ENCODE measurements around the gene KRTAP4-6.
"Not testable (repeated sequence)": the region's sequence is repeated elsewhere in the genome, so short reads cannot be mapped to it uniquely, and the experiment has no call there.

Gene KRTAP4-6

GRCh38 chr17:41105347-41105746 lies 35.0 kb downstream of the KRTAP4-6 start, which contains the start of gene KRTAP4-9:
Gene KRTAP4-9, plus strand, starts transcription at chr17:41105389. Its CDS starts 0 bp downstream, at chr17:41105389.
- not testable (repeated sequence) for DNase-seq (ENCODE audit: low read depth)

- not testable (repeated sequence) for DNase-seq (ENCODE audit: low read depth)
These were observed 35.8 kb downstream of the KRTAP4-6 start for GRCh38 chr17:41104386-41105038.

- DNase-seq (ENCODE audit: low read depth) = no peak
These were observed 36.4 kb downstream of the KRTAP4-6 start for GRCh38 chr17:41103896-41104295.

GRCh38 chr17:41101586-41102259 lies 38.6 kb downstream of the KRTAP4-6 start, which contains the start of gene KRTAP4-16:
Gene KRTAP4-16, minus strand, starts transcription at chr17:41102209. Its CDS starts 0 bp downstream, at chr17:41102209.
- DNase-seq (ENCODE audit: low read depth) = no peak

GRCh38 chr17:41099682-41100480 lies 40.5 kb downstream of the KRTAP4-6 start:
- DNase-seq (ENCODE audit: low read depth) = not testable (repeated sequence)

GRCh38 chr17:41098481-41098880 lies 41.9 kb downstream of the KRTAP4-6 start:
- no peak for DNase-seq (ENCODE audit: low read depth)

- no peak for DNase-seq (ENCODE audit: low read depth)
These were observed 42.3 kb downstream of the KRTAP4-6 start, which contains the start of gene KRTAP4-8 for GRCh38 chr17:41098042-41098441. Gene KRTAP4-8, minus strand, starts transcription at chr17:41098142. Its CDS starts 58 bp downstream, at chr17:41098084.

- no peak for DNase-seq (ENCODE audit: low read depth)
These were observed 44.3 kb downstream of the KRTAP4-6 start for GRCh38 chr17:41096055-41096454.
